NCI-H82 (cell line): ENCODE data around the gene DSCAML1.
"Not testable (repeated sequence)": the region's sequence is repeated elsewhere in the genome, so short reads cannot be mapped to it uniquely, and the experiment has no call there.

Source experiments
- DNase-seq: peaks from one replicate; lab custom pipeline; 2025; lab: John Stamatoyannopoulos, UW

Gene DSCAML1

DNA sequence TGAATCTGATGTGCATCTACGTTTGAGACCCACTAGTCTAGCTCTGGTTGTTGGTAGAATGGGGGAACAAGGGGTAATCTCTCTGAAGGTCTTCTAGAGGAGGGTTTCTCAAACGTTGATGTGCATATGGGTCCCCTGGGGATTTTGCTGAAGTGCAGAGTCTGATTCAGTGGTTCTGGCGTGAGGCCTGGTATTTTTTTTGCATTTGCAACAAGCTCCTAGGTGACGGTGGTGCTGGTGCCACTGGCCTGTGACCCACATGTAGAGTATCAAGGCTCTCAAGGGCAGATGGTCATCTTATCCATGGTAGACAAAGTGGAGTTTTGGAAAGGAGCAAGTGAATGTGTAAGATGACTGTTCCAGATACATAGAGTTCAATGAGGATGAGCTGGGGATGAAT is 372.2 kb downstream of the DSCAML1 start:
- no peak for DNase-seq

DNA sequence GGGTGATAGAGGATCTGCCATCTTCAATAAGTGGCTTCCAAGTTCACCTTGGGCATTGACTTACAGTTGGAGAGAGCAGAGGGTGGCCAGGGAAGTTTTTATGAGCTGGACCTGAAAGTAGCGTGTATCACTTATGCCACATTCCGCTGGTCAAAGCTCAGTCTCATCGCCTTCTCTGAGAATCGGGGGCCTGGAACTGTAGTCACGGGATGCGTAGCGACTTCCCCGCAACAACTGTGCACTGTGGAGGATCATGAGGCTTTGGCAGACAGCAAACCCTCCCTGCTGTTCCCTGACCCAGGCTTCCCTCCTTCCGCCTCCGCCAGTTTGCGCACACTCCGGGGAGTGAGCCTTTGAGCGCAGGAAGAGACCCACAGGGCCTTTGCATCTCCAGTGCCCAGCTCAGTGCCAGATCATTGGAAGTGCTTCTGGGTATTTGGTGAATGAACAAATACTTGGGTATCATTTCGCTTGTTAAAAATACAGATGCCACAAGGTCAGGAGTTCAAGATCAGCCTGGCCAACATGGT is 373.9 kb downstream of the DSCAML1 start:
- no peak for DNase-seq

DNA sequence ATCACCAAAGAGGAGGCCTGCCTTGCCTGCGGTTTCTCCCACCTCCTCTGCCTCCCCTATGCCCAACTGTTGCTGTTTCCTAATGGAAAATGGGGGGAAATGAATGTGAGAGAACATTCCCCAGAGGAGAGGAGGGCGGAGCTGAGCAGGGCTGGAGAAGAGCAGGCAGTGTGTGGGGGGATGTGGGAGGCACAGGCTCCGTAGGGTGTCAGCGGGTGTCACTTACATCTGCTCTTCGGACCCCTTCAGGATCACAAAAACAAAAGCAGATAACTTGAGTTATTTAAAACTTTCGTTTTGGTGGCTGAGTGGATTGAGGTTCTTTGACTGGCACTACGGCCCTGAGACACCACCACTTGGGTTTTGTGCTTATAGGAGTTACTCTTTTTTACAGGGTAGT is 375.5 kb downstream of the DSCAML1 start:
- DNase-seq, result no peak

DNA sequence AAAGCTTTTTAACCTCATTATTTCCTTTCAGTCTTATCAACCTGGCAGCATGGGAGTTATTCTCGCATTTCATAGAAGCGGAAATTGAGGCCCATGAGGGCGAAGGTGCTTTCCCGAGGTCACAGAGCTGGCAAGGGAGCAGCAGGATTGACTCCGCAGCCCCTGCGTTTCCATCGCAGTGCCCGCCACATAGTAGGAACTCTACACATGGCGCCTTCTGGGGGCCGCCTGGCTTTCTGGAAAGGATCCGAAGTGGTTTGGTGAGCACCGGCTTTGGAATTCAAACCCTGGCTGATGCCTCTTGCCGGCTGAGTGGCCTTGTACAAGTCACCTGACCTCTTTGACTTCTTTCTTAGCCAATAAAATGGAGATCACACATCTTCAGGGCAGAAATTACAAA is 376.0 kb downstream of the DSCAML1 start:
- DNase-seq, result no peak

DNA sequence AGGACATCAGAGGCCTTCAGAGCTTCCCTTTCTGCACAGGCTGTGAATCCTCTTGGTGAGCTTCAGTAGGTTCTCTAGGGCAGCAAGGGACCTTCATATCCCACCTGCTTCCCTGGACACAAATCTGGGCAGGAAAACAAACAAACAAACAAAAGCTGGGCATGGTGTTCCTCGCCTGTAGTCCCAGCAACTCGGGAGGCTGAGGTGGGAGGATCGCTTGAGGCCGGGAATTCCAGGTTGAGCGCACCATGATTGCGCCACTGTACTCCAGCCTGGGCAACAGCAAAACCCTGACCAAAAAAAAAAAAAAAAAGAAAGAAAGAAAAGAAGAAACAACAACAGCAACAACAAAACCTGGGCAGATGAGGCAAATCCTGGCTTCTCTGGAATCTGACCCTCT is 376.4 kb downstream of the DSCAML1 start:
- DNase-seq, result no peak

DNA sequence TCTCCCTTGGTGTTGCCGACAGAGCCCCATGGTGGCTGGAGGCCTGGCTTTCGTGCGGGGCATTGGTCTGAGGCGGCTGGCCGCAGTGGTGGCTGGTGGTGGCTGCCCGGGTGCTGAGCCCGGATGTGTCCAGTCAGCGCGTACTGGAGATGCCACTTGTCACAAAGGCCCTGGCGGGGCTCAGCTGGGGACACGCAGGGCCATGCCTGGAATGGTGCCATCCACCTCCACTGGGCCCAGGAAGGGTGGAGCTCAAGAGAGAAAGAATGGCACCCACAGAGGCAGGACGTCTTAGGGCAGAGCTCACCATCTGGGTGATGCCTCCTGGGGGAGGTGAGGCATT is 376.9 kb downstream of the DSCAML1 start:
- DNase-seq, result no peak

DNA sequence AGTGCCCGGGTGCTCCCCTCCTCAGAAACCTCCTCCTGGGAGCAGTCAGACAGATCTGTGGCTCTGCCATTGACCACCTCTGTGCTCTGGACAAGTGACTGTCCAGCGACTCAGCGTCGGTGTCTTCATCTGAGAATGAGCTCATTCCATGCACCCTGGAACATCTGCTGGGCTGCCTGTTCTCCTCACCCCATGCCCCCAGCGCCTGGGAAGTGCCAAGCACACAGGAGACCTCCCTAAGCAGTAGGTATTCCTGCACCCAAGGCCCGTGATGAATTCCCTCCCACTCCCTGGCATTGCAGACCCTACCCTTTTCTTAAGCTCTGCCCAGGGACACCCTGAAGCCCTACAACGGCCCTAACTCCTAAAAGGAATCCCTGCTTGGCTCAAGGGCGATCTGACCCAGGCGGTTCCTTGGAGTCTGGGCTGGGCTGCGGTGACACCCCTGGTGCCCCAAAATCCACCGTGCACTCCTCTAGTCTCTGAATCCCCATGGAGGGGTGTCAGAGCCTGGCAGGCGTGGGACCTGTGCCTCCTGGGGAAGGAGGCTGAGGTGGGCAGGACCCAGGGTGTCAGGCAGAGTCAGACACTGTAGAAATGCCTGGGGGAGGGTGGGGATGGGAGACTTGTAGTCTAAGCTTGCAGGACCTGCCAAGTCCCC is 377.4 kb downstream of the DSCAML1 start:
- no peak for DNase-seq

DNA sequence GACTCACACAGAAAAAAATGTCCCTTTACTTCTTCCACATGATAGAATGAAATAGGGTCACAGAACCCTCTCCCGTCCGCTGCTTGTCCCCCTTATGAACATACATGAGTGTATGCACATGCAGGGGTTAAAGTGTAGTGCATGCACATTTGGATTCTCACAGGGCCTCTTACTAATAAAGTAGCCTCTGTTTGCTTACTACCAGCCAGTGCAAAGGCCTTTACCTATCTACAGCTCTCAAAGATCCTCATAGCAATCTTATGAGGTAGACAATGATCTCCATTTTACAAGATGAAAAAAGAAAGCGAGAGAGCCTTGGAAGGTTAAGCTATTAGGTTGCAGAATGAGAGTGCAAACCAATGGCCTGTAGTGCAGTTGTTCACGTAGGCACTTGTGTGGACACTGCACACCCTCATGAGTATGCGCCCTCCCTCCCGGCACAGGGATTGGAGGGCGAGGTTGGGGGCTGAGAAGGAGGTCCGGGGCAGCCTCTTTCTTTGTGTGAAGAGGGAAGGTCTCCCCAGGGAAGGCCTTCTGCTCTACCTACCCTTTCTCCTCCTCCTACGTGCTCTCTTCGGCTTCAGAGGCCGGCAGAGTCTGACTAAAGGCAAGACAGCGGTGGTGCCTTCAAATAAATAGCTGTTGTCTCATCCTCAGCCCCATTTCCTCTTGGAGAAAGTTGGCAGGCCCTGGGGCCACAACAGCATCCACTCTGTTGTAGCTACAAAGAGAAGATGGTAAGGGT is 378.1 kb downstream of the DSCAML1 start:
- no peak for DNase-seq

DNA sequence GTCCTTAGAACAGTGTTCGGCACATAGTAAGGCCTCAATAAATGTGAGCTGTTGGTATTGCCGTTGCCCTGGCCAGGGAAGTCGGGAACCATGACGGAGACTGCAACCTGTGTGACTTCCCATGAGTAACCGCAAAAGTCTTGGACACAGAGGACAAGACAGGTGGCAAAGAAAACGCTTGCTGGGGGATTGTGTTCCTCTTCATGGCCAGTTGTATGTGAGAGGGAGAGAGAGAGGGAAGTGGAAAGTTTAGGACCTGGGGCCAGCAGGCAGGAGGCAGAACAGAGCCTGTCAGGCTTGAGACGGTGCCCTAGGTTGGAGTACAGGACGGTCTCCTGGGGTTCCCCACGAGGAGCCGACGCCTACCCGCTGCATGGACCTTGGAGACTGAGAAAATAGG is 379.2 kb downstream of the DSCAML1 start:
- no peak for DNase-seq

DNA sequence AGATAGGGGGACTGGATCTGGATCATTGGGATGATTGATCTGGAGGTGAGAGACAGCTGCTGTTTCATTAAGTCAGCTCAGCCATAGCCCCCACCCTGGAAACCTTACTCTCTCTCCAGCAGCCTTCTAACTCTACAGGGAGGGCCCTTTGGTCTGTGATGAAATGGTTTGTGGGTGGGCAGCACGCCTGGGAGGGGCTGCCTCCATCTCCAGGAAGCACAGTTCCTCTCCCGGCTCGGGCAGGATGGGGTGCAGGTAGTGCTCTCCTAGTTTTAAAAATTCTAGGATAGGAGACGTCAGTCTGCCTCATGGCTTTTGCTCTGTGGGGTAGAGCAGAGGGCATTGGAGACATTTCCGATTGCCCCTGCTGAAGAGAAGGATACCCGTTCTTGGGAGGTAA is 379.7 kb downstream of the DSCAML1 start:
- no peak for DNase-seq

DNA sequence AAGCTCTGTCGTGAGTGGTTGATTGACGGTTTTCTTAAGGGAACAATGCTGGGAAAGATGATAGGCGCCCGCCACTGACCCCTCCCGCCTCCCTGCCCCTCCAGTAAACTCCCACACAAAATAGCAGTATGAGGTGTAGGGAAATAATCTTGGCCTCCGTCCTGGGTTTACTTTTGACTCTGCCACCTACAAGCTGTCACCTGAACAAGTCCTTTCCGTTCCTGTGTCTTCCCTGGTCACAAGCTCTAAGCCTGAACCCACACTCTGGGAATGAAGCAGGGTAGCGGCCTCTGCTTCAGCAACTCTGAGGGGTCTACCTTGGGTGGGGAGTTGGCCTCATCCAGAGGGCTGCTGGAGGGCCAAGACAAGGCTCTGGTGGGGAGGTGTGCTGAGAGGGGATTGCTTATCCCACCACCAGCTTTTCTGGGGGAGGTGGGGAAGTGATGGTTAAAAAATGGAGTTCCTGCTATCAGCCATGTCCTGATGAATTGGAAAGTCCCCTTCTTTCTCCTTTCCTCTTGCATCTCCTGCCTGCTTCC is 381.6 kb downstream of the DSCAML1 start:
- no peak for DNase-seq

DNA sequence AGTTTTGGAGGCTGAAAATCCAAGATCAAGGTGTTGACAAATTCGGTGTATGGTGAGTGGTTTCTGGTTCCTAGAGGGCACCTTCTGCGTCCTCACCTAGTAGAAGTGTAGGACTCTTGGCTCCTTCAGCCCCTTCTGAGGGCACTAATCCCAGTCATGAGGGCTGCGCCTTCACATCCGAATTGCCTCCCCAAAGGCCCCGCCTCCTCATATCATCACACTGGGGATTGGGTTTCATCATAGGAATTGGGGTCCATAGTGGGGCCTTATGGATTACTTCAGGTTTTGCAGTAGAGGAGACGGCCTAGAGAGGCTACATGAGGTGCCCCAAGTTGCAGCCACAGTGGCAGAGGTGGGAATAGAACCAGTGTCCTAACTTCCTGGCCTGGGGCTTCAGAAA is 382.3 kb downstream of the DSCAML1 start:
- DNase-seq, result no peak

DNA sequence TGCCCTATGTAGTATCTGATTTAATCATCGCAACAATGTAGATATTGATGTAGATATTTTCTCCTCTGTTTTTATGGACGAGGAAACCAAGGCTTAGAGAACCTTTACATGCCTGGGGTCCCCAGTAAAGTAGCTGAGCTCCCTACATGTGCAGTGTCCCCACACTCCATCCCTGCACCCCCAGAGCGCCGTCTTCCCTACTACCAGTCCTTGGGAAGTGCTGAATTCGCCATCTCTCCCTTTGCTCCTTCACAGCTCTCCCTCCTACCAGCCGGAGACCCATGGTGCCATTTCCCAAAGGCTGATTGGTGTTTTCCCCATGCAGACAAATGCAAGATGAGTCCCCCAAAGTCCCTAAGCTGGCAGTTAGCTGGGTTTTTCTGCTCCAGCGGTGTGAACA is 383.4 kb downstream of the DSCAML1 start:
- no peak for DNase-seq

DNA sequence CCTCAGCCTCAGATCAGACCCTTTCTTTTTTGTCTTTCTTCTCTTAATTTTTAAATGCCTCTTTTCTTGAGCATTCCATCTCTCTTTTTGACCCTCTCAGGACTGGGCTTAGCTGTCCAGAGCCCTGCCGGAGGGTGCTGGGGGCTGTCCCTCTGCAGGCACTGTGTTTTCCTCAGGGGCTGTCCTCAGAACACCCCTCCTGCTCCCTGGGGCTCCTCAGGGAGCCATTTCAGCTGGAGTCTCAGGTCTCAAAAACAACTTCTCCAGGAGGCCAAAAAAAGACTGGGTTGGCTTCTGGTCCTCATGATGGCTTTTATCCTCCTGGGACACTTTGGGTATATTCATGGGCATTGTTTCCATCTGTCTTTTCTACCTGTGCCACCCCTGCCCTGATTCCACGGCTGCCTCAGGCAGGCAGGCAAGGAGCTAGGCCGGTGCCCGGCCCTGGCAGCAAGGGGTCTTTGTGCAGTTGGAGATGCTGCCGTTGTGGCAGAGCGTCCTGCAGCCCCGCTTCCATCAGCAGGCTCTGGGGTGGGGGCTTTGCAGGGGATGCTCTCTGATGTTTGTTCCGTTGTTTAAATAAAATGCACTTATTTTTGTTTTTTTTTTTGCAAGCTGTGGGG is 384.3 kb downstream of the DSCAML1 start:
- no peak for DNase-seq

DNA sequence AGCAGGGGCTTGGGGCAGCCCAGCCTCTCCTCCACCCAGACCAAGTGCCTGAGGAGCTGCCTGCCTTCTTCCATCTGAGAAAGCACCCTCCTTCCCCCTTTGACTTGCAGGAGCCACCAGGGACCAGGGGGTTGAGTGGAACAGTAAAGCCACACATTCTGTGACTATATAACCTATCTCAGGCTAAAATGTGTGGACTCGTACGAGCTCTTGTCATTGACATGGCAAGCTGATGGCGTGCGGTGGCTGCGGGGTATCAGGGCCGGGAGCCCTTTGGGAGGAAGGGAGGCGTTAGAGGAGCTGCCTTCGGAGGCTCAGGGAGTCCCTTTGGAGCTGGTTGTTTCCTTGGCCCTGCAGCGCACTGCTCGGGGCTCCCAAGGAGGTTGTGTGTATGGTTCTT is 384.8 kb downstream of the DSCAML1 start:
- DNase-seq, result no peak

DNA sequence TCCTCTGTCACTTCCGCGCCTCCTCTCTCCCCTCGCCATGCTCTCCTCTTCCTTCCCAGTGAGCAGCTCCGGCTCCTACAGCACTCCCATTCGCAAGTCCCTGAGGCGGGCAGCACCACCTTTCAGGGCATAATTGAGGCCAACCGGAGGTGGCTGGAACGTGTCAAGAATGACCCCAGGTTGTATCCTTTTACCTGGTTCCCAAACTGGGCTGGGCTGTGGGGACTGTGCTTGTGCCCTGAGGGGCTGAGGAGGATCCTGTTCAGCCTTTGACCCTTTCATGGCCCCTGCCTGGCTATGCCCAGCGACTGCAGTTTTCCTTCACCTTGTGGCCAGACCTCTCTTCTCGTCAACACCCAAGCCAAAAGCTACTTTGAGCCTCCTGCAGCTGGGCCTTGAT is 385.3 kb downstream of the DSCAML1 start:
- DNase-seq, result no peak

DNA sequence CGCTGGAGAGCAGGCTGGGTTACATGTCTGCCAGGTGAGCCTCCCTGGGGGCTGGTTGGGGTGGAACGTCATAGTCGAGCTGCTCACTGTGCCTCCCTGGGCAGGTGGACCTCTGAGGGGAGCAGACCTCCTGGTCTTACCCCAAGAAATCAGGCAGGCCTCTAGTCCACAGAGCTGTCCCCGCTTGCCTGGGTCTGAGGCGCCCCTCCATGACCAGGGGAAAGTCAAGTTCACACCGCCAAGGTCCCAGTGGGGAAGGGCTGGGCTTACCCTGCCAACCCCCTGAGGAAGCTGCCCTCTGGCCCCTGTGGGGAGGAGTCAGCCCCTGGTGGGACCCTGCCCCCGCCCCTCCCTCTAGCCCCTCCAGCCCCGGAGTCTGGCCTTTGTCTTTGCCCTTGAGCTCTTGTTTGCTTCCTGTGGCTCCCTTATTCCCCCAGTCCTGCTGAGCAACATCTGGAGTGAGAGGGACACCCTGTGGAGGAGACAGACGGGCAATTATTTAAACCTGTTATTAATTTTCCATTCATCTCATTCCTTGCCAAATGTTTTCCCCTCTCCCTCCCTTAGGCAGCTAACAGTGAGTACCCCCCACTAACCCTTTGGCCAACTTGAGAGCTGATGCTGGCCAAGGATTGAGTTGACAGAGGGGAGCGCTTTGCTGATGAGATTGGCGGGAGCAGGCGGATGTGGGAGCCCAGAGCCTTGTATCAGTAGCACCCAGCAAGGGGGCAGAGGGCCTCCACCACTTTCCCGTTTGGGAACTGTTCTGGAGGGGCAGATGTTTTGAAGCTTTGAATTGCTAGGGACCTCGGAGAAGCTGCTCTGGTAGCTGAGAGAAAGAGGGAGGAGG is 385.9 kb downstream of the DSCAML1 start:
- DNase-seq, result peak; percentile 20

DNA sequence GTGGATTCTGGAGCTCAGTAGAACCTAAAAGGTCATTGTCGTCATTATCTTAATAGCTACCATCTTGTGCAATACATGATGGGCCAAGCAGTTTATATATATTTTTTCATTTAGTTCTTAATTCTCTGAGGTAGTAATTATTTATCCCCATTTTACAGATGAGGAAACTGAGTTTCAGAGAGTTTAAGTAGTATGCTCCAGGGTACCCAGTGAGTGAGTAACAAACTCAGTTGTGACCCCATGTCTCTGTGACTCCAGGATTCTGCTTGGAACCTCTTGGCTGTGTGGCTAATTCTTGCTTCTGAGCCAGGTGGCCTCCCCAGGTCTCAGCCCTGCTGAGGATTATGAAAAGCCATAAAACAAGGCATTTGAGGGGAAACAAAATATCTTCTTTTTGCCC is 386.8 kb downstream of the DSCAML1 start:
- no peak for DNase-seq

DNA sequence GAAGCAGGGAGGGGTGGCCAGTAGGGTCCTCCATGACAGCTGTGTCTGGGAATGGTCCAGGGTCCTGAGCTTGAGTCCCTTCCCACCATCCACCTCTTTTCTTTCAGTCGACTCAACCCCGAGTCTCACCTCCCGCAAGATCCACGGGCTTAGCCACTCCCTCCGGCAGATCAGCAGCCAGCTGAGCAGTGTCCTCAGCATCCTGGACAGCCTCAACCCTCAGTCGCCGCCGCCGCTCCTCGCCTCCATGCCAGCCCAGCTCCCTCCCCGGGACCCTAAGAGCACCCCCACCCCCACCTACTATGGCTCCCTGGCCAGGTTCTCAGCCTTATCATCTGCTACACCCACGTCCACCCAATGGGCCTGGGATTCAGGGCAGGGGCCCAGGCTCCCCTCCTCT is 387.5 kb downstream of the DSCAML1 start:
- DNase-seq, result no peak

DNA sequence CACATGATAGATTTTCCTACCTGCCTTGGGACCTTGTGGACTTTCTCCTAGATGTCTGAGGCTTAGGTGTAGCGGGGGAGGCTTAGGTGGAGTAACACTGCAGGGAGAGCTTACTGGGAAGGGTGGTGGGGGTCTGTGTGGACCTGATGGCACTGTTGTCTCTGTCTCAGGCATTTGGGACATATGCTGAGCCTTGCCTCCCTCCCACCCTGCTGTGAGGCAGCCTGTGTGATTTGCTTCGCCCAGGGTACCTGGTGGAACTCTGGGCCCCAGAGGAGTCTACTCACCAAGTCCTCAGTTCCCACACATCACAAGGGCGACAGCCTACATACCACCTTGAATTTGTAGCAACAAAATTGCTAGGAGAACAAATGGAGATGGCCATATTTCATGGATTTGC is 388.7 kb downstream of the DSCAML1 start:
- no peak for DNase-seq

DNA sequence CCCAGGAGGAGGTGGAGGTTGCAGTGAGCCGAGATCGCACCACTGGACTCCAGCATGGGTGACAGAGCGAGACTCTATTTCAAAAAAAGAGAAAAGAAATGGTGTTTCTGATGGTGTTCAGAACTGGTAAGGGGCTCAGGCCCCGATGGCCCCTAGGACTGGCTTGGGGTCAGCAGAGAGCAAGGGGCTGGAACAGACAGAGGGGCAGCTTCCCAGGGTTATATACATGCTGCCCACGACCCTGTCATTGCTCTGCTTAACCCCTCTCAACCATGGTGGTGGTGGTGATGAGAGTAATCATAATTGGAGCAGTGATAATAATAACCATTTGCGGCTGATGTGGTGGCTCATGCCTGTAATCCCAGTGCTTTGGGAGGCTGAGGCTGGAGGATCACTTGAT is 390.0 kb downstream of the DSCAML1 start:
- DNase-seq, result no peak

DNA sequence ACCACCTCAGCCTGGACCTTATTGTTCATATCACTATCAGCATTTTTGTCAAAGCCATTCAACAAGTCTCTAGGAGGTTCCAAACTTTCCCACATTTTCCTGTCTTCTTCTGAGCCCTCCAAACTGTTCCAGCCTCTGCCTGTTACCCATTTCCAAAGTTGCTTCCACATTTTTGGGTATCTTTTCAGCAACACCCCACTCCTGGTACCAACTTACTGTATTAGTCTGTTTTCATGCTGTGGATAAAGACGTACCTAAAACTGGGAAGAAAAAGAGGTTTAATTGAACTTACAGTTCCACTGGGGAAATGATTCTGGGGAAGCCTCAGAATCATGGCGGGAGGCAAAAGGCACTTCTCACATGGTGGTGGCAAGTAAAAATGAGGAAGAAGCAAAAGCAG is 391.1 kb downstream of the DSCAML1 start:
- not testable (repeated sequence) for DNase-seq
